Adrenal gland (tissue), 5 donors: ENCODE data around the gene OVOL3.

Experiments
- POLR2A ChIP-seq, 2 donors: fragments of 450-650 bp; IDR thresholded peaks; one replicate each; pipeline ENCODE4 v1.6.1; 2017; ENCODE audit warnings: antibody characterized with exemption in 2 of 2, mild to moderate bottlenecking in 2 of 2, moderate library complexity in 1 of 2
- TF ChIP-seq, protein P1 (sequence below), 6 experiments: fragments of 450-650 bp in 4 of 6; fragments of 200-600 bp in 2 of 6; sonication (generic) in 1 of 6; IDR thresholded peaks; 1 replicate in 5 of 6; 2 replicates in 1 of 6; pipeline versions ENCODE4 v1.5.1 to v1.8.0; 2016 to 2021; ENCODE audit warnings: antibody characterized with exemption in 6 of 6, mild to moderate bottlenecking in 2 of 6, moderate library complexity in 1 of 6
- donor health status: DM: no; HTN: no; CAD: no.

DNA sequence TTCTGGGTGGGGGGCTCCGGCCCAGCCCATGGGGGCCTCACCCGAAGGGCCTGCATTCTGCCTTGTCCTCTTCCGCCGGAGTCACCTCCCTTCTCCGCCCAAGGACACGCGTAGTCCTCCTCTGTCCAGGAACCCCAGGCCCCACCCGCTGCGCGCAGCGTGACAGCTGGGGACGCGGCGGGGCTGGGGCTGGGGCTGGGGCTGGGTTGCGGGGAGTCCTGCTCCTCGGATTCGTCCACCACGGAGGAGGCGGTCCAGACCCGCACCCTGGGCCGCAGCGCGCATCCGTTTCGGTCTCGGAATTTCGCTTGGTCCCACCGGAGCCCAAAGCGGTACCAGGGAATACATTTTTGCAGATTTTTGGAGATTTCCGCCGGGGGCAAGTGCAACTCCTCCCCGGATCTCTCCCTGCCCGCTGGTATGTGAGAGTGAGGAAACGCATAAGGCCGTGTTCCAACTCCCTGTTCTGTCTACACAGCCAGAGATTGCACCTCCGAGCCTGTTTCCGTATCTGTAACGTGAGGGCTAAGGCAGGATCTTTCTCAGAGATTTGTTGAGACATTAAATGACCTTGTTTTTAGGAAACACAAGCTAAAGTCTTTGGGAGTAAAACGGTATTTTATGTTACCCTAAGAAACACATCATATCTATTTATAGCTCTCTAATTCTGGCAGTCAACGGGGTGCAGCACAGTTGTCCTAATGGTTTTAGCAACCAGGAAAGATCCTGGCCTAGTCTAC lies 41.6 kb downstream of the OVOL3 start, which contains the start of gene COX7A1:
- TF ChIP-seq, protein P1, sequence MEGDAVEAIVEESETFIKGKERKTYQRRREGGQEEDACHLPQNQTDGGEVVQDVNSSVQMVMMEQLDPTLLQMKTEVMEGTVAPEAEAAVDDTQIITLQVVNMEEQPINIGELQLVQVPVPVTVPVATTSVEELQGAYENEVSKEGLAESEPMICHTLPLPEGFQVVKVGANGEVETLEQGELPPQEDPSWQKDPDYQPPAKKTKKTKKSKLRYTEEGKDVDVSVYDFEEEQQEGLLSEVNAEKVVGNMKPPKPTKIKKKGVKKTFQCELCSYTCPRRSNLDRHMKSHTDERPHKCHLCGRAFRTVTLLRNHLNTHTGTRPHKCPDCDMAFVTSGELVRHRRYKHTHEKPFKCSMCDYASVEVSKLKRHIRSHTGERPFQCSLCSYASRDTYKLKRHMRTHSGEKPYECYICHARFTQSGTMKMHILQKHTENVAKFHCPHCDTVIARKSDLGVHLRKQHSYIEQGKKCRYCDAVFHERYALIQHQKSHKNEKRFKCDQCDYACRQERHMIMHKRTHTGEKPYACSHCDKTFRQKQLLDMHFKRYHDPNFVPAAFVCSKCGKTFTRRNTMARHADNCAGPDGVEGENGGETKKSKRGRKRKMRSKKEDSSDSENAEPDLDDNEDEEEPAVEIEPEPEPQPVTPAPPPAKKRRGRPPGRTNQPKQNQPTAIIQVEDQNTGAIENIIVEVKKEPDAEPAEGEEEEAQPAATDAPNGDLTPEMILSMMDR (IDR thresholded peaks at IDR 0.05): no peak
- peak; percentile 40 to 82 for TF ChIP-seq POLR2A (IDR thresholded peaks at IDR 0.05)
